Left ventricle myocardium inferior (tissue), 1 donor: ENCODE measurements around the gene COQ3. TPM values are rescaled to one million over a fixed set of nuclear protein-coding genes. Genes with fewer than 3 reads are reported as not detected.

Experiments used
- DNase-seq: peaks from one replicate; pipeline ENCODE4 v3.0.0-alpha.2; 2020
- H3K27ac ChIP-seq: fragments of 200-600 bp; replicated peaks from 2 replicates; pipeline ENCODE4 v1.8.0; 2021
- H3K27me3 ChIP-seq: fragments of 200-600 bp; 2 replicates; pipeline ENCODE4 v1.8.0; 2021; ENCODE audit warnings: low read depth
- H3K36me3 ChIP-seq: fragments of 200-600 bp; 2 replicates; pipeline ENCODE4 v1.8.0; 2021
- H3K4me1 ChIP-seq: fragments of 200-600 bp; 2 replicates; pipeline ENCODE4 v1.8.0; 2021
- H3K4me3 ChIP-seq: fragments of 200-600 bp; 2 replicates; pipeline ENCODE4 v1.8.0; 2021; ENCODE audit warnings: mild to moderate bottlenecking, moderate library complexity
- H3K9me3 ChIP-seq: fragments of 200-600 bp; replicated peaks from 2 replicates; pipeline ENCODE4 v1.8.0; 2021
- intact Hi-C: fragments of 100-400 bp; cut with micrococcal nuclease; formaldehyde crosslinking; loops from one replicate; pipeline ENCODE4 v1.11.0; 2022
- long read RNA-seq: library from polyadenylated mRNA; unstranded; transcript quantifications from one replicate; pipeline ENCODE4 v2.0.0, GENCODE V29; 2021
- total RNA-seq: library from RNA; stranded (reverse); fragmentation: NEBNext Ultra II Directional; extraction: Animal tissue kit (Norgen Biotek cat#: 25700); gene quantifications from one replicate; pipeline ENCODE4 v1.2.1, GENCODE V29; 2021
- TF ChIP-seq, protein P1 (sequence below): fragments of 200-600 bp; IDR thresholded peaks from 2 replicates; pipeline ENCODE4 v1.8.0; 2021; ENCODE audit warnings: antibody characterized with exemption, mild to moderate bottlenecking, borderline replicate concordance
- donor health status: DM: no; HTN: yes; CAD: no; lungs with severe emphysema.

The COQ3 gene, protein sequence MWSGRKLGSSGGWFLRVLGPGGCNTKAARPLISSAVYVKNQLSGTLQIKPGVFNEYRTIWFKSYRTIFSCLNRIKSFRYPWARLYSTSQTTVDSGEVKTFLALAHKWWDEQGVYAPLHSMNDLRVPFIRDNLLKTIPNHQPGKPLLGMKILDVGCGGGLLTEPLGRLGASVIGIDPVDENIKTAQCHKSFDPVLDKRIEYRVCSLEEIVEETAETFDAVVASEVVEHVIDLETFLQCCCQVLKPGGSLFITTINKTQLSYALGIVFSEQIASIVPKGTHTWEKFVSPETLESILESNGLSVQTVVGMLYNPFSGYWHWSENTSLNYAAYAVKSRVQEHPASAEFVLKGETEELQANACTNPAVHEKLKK
- total RNA-seq: 36.2 TPM
- long read RNA-seq, transcript COQ3-201 (7 exons, 1,335 nt): major isoform, 29 of 35 reads
- long read RNA-seq, partial matches to known transcripts: 1 of 35 reads
- long read RNA-seq, other reads (novel, unspliced or antisense): 5 of 35 reads

DNA sequence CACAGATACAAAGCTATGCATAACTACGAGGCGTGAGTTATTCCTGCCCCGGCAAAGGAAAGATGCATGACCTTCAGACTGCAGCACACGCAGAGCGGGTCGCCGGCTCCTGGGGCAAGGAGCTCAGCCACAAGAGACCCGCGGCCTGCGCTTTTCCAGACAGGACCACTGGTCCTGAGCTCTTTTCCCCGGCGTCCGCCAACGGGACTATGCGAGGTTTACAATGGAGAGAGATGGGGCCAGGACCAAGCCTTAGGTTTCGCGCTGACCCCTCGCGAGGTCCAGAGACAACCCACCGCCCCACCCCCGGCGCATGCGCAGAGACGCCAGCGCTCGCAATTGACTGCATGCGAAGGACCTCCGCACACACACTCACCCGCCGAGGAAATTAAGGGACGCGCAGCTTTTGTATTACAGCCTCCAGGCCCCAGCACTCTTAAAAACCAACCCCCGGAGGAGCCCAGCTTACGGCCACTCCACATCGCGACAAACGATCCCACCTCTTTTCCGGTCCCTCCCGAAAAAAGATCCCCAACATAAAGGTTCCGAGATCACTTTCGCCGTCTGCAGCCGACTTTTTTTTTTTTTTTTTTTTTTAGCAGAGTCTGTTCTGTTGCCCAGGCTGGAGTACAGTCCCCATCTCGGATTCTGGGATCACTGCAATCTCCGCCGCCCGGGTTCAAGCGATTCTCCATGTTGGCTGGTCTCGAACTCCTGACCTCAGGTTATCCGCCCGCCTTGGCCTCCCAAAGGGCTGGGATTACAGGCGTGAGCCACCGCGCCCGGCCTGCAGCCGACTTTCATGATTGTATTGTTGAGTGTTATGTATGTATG is at the start of gene COQ3:
Gene COQ3 (minus strand): TSS at position 498 of the 834 bp plus-strand sequence. CDS start 16 bp downstream, at position 482.
- no peaks in the 10 kb centered on the region for H3K27me3 ChIP-seq
- H3K4me1 ChIP-seq: peaks cover 18% of the 10 kb centered on the region
- H3K27ac ChIP-seq: peak within 1 kb of the TSS; percentile 91
- no peaks in the 10 kb centered on the region for H3K9me3 ChIP-seq
- TF ChIP-seq, protein P1, sequence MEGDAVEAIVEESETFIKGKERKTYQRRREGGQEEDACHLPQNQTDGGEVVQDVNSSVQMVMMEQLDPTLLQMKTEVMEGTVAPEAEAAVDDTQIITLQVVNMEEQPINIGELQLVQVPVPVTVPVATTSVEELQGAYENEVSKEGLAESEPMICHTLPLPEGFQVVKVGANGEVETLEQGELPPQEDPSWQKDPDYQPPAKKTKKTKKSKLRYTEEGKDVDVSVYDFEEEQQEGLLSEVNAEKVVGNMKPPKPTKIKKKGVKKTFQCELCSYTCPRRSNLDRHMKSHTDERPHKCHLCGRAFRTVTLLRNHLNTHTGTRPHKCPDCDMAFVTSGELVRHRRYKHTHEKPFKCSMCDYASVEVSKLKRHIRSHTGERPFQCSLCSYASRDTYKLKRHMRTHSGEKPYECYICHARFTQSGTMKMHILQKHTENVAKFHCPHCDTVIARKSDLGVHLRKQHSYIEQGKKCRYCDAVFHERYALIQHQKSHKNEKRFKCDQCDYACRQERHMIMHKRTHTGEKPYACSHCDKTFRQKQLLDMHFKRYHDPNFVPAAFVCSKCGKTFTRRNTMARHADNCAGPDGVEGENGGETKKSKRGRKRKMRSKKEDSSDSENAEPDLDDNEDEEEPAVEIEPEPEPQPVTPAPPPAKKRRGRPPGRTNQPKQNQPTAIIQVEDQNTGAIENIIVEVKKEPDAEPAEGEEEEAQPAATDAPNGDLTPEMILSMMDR: no peak
- peak; percentile 79 for DNase-seq
- intact Hi-C loops: no loop called here
- peaks cover 19% of the 10 kb centered on the region for H3K36me3 ChIP-seq
- H3K4me3 ChIP-seq: peak within 1 kb of the TSS; percentile 85

GRCh38 chr6:99434702-99435530 is 40.9 kb upstream of the COQ3 start:
- no peak for DNase-seq
- Histone ChIP-seq H3K4me3 (no peak overlapping the region), H3K9me3 (no peaks in the 10 kb centered on the region), H3K27me3 (no peaks in the 10 kb centered on the region), H3K27ac (no peak overlapping the region), H3K36me3 (peaks cover 34% of the 10 kb centered on the region), H3K4me1 (peaks cover 12% of the 10 kb centered on the region)
- intact Hi-C loops: no loop called here
- TF ChIP-seq, protein P1: peak; percentile 78

GRCh38 chr6:99432877-99433276 is 38.9 kb upstream of the COQ3 start:
- Histone ChIP-seq H3K4me1 (peaks cover 23% of the 10 kb centered on the region), H3K9me3 (no peaks in the 10 kb centered on the region), H3K27ac (no peak overlapping the region), H3K4me3 (no peak overlapping the region), H3K36me3 (peaks cover 34% of the 10 kb centered on the region), H3K27me3 (no peaks in the 10 kb centered on the region)
- intact Hi-C loops: no loop called here
- no peak for DNase-seq
- TF ChIP-seq, protein P1: no peak

- H3K27ac ChIP-seq: no peak overlapping the region
- intact Hi-C loops: no loop called here
- TF ChIP-seq, protein P1: no peak
- H3K27me3 ChIP-seq: no peaks in the 10 kb centered on the region
- peaks cover 33% of the 10 kb centered on the region for H3K4me1 ChIP-seq
- no peak for DNase-seq
- no peaks in the 10 kb centered on the region for H3K9me3 ChIP-seq
- H3K36me3 ChIP-seq: peaks cover 28% of the 10 kb centered on the region
- H3K4me3 ChIP-seq: no peak overlapping the region
Measured at GRCh38 chr6:99431901-99432300, 37.9 kb upstream of the COQ3 start.

- no peak overlapping the region for H3K27ac ChIP-seq
- peaks cover 20% of the 10 kb centered on the region for H3K36me3 ChIP-seq
- no peak overlapping the region for H3K4me3 ChIP-seq
- no peak for DNase-seq
- no peaks in the 10 kb centered on the region for H3K9me3 ChIP-seq
- TF ChIP-seq, protein P1: no peak
- H3K4me1 ChIP-seq: peaks cover 55% of the 10 kb centered on the region
- intact Hi-C loops: no loop called here
- no peaks in the 10 kb centered on the region for H3K27me3 ChIP-seq
Measured at GRCh38 chr6:99427988-99428387, 34.0 kb upstream of the COQ3 start.
